H1 (cell line): ENCODE results near the gene TRAPPC8. TPM values are rescaled to one million over a fixed set of nuclear protein-coding genes. Genes with fewer than 3 reads are reported as not detected.

ENCODE experiments used
- EP300 ChIP-seq, 2 experiments: IDR thresholded peaks; 1 replicate in 1 of 2; 2 replicates in 1 of 2; pipeline ENCODE4 v1.6.1; 2011 to 2012; ENCODE audit warnings: low read depth in 2 of 2, low read length in 2 of 2, mild to moderate bottlenecking in 2 of 2, borderline replicate concordance in 1 of 2, inconsistent platforms in 1 of 2, moderate library complexity in 1 of 2
- MAFK ChIP-seq: IDR thresholded peaks from 2 replicates; pipeline ENCODE4 v1.6.1; 2012; ENCODE audit warnings: low read depth, mild to moderate bottlenecking, improper control_type of control experiment, low read length
- PHF8 ChIP-seq: fragments of 200-600 bp; sonication (generic); conservative IDR thresholded peaks from 2 replicates; pipeline ENCODE4 v1.7.1; 2012; ENCODE audit warnings: low read depth, mild to moderate bottlenecking, inconsistent platforms, low read length, moderate library complexity
- TBP ChIP-seq: IDR thresholded peaks from 2 replicates; pipeline ENCODE4 v1.6.1; 2011; ENCODE audit warnings: low read depth, low read length, improper control_type of control experiment
- polyA plus RNA-seq, 7 experiments: library from polyadenylated mRNA; depleted of rRNA in 3 of 7; stranded (reverse) in 5 of 7; unstranded in 2 of 7; fragments of >200 nt in 5 of 7; fragments of 200-250 nt in 2 of 7; gene quantifications; 1 replicate in 5 of 7; 2 replicates in 1 of 7; 4 replicates in 1 of 7; pipeline versions ENCODE4 v1.2.1 to v1.2.3, GENCODE V29; 2011 to 2013; ENCODE audit warnings: missing spikeins in 2 of 7, mixed read lengths in 2 of 7
- small RNA-seq: library from polyadenylated mRNA; stranded (forward); fragments of <200 nt; extraction: miRNeasy Mini kit (QIAGEN cat#:217004); gene quantifications from one replicate; pipeline ENCODE3, GENCODE V24; 2013; ENCODE audit not compliant: insufficient read depth
- total RNA-seq: library from RNA; stranded (reverse); fragmentation: NEBNext Ultra II Directional; extraction: Animal tissue kit (Norgen Biotek cat#: 25700); gene quantifications from 2 replicates; pipeline ENCODE4 v1.2.1, GENCODE V29; 2021
- TF ChIP-seq, protein P1 (sequence below), 3 experiments: IDR thresholded peaks; 1 replicate in 2 of 3; 2 replicates in 1 of 3; pipeline versions ENCODE4 v1.5.1 to v1.6.1; 2011; ENCODE audit warnings: low read length in 3 of 3, mild to moderate bottlenecking in 3 of 3, inconsistent platforms in 2 of 3, low read depth in 1 of 3, moderate library complexity in 1 of 3; ENCODE audit not compliant: insufficient read depth in 1 of 3; ENCODE audit errors: control extremely low read depth in 1 of 3
- TF ChIP-seq, protein P2 (sequence below): IDR thresholded peaks from 2 replicates; pipeline ENCODE4 v1.6.1; 2011; ENCODE audit warnings: low read depth, mild to moderate bottlenecking, low read length; ENCODE audit not compliant: insufficient read depth

Gene TRAPPC8
- total and polyA plus RNA-seq, 2 of the 8 experiments (the other 6 are each of a cell fraction or from before 2014, with no cell fraction given) = 43.6 to 56.5 TPM

DNA sequence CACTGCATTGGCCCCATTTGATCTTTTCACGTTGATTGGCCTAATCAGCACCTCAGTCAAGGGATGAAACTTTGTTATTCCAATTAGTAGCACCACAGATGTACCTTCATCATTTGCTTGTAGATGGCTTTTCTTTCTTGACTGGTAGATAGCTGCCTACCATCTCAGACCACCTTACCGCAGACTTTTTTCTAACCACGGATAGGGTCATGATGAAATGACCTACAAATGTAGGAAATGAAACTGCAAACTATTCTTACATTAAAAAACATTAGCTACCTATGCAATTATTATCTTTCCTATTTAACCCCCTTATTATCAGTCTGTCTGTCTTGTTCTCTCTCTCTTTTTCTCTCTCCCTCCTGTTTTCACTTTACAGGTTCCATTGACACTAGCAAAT lies 159.9 kb downstream of the TRAPPC8 start (continued):
- TF ChIP-seq EP300 (IDR thresholded peaks at IDR 0.05; ENCODE audit: borderline replicate concordance in 1 of 2, low read depth in 2 of 2, low read length in 2 of 2) (no peak), MAFK (no peak), PHF8 (no peak), TBP (no peak)
- TF ChIP-seq, protein P1, sequence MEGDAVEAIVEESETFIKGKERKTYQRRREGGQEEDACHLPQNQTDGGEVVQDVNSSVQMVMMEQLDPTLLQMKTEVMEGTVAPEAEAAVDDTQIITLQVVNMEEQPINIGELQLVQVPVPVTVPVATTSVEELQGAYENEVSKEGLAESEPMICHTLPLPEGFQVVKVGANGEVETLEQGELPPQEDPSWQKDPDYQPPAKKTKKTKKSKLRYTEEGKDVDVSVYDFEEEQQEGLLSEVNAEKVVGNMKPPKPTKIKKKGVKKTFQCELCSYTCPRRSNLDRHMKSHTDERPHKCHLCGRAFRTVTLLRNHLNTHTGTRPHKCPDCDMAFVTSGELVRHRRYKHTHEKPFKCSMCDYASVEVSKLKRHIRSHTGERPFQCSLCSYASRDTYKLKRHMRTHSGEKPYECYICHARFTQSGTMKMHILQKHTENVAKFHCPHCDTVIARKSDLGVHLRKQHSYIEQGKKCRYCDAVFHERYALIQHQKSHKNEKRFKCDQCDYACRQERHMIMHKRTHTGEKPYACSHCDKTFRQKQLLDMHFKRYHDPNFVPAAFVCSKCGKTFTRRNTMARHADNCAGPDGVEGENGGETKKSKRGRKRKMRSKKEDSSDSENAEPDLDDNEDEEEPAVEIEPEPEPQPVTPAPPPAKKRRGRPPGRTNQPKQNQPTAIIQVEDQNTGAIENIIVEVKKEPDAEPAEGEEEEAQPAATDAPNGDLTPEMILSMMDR (IDR thresholded peaks at IDR 0.05; ENCODE audit: control extremely low read depth in 1 of 3, insufficient read depth in 1 of 3, low read depth in 1 of 3, low read length in 3 of 3) = no peak
- TF ChIP-seq, protein P2, sequence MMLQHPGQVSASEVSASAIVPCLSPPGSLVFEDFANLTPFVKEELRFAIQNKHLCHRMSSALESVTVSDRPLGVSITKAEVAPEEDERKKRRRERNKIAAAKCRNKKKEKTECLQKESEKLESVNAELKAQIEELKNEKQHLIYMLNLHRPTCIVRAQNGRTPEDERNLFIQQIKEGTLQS = no peak

Small RNAs within 50 kb of the gene (small RNA-seq; reads per million reads assigned to genes)
- gene RNU6-1050P = not detected

Other genes starting within 250 kb of the TRAPPC8 start
- not detected in 2 replicates for gene SLC25A52, start 182.2 kb downstream of the TRAPPC8 start, total RNA-seq
- not detected in 2 replicates for gene SLC25A52, start 182.2 kb downstream of the TRAPPC8 start, polyA plus RNA-seq (2011; rRNA removed)
- gene RNF125, start 75.7 kb upstream of the TRAPPC8 start, total RNA-seq = 14.3 and 15.2 TPM in 2 replicates
- 10.5 and 14.3 TPM in 2 replicates for gene RNF125, start 75.7 kb upstream of the TRAPPC8 start, polyA plus RNA-seq (2011; rRNA removed)
- 91.3 and 109 TPM in 2 replicates for gene RNF138, start 148.7 kb upstream of the TRAPPC8 start, total RNA-seq
- gene RNF138, start 148.7 kb upstream of the TRAPPC8 start, polyA plus RNA-seq (2011; rRNA removed) = 29.2 and 43.1 TPM in 2 replicates
- gene MEP1B, start 246.9 kb upstream of the TRAPPC8 start, total RNA-seq = not detected in 2 replicates
- not detected in 2 replicates for gene MEP1B, start 246.9 kb upstream of the TRAPPC8 start, polyA plus RNA-seq (2011; rRNA removed)